Activated B cell treated with CpG ODN at 0.5 μM for 24 hours (primary cell): ENCODE results near the gene EFCC1. TPM values are rescaled to one million over a fixed set of nuclear protein-coding genes. Genes with fewer than 3 reads are reported as not detected.

Experiments
- ATAC-seq: fragments of 200-7000 bp; cut with Tn5 transposase; one replicate; pipeline ENCODE4 v1.10.0; 2021; ENCODE audit warnings: low read depth, mild to moderate bottlenecking, moderate library complexity
- CTCF ChIA-PET: fragments of 350-600 bp; sonication (Branson Sonifier 250); formaldehyde crosslinking; loops from one replicate; lab custom pipeline; 2021; ENCODE audit warnings: antibody characterized with exemption; lab: Charles Lee
- POLR2A ChIA-PET: fragments of 350-600 bp; sonication (Branson Sonifier 250); formaldehyde crosslinking; loops from one replicate; lab custom pipeline; 2021; ENCODE audit warnings: antibody characterized with exemption; lab: Charles Lee
- DNase-seq: peaks from one replicate; pipeline ENCODE4 v3.0.0; 2022
- H3K27ac Mint-ChIP-seq: one replicate; pipeline ENCODE4 v1.8.0; 2020; ENCODE audit warnings: mixed read lengths
- H3K27me3 Mint-ChIP-seq: one replicate; pipeline ENCODE4 v1.8.0; 2021; ENCODE audit warnings: mixed read lengths
- H3K36me3 Mint-ChIP-seq: one replicate; pipeline ENCODE4 v1.8.0; 2021; ENCODE audit warnings: low read depth, mixed read lengths
- H3K4me1 Mint-ChIP-seq: one replicate; pipeline ENCODE4 v1.8.0; 2021; ENCODE audit warnings: mixed read lengths
- H3K4me3 Mint-ChIP-seq: one replicate; pipeline ENCODE4 v1.8.0; 2020; ENCODE audit warnings: mild to moderate bottlenecking, mixed read lengths
- H3K9me3 Mint-ChIP-seq: one replicate; pipeline ENCODE4 v1.8.0; 2020; ENCODE audit warnings: mixed read lengths
- intact Hi-C: fragments of 100-400 bp; cut with micrococcal nuclease; formaldehyde crosslinking; loops from one replicate; pipeline ENCODE4 v1.15.1; 2024
- total RNA-seq: library from RNA; stranded (reverse); gene quantifications from 2 replicates; pipeline ENCODE4 v1.2.3, GENCODE V29; 2022
- TF ChIP-seq, protein P1 (sequence below): fragments of 200-600 bp; IDR thresholded peaks from one replicate; pipeline ENCODE4 v1.8.0; 2022; ENCODE audit warnings: antibody characterized with exemption, mild to moderate bottlenecking

Gene EFCC1
- total RNA-seq, 1 donor from 2014 or later = not detected

DNA sequence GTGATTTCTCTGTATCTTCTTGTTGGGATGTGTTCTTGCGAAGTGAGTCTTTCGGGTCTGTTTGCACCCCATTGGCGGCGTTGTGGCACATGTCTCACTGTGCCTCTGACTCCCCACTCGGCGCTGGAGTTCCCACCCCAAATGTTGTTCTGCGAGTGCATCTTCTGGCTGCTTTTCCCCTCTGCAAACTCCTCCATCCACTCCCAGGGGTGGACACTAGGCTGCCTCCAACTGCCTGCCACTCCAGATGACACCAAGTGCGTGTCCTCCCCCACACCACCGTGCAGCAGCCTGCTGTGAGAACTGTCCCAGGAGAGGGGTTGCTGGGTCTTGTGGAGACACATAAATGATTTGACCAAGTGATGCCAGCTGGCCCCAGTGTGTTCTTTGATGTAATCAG lies 17.6 kb downstream of the EFCC1 start:
- CTCF ChIA-PET = no interaction called here

DNA sequence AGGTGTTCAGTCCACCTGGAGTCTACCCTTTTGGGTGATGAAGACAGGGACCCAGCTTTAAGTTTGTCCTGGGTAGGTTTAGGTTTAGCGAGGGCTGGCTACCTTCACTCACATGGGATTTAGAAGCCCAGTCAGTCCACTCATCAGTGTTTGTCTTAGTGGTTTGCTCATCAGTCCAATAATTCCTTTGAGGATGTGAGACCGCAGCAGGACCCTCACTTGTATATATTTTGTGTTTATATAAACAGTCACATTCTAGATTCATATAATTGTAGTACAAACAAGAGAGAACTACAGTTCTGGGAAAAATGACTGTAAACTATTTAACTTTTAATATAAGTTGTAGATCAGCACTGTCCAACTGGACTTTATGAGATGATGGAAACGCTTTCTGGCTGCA lies 18.2 kb downstream of the EFCC1 start:
- TF ChIP-seq, protein P1, sequence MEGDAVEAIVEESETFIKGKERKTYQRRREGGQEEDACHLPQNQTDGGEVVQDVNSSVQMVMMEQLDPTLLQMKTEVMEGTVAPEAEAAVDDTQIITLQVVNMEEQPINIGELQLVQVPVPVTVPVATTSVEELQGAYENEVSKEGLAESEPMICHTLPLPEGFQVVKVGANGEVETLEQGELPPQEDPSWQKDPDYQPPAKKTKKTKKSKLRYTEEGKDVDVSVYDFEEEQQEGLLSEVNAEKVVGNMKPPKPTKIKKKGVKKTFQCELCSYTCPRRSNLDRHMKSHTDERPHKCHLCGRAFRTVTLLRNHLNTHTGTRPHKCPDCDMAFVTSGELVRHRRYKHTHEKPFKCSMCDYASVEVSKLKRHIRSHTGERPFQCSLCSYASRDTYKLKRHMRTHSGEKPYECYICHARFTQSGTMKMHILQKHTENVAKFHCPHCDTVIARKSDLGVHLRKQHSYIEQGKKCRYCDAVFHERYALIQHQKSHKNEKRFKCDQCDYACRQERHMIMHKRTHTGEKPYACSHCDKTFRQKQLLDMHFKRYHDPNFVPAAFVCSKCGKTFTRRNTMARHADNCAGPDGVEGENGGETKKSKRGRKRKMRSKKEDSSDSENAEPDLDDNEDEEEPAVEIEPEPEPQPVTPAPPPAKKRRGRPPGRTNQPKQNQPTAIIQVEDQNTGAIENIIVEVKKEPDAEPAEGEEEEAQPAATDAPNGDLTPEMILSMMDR = no peak
- no peak for DNase-seq
- ChIA-PET CTCF (no interaction called here), POLR2A (interaction anchor here (1.0 kb wide), 1 partner anchor 164 kb away, joined by 7 read pairs; the partner anchor contains the start of gene CNBP)
- Mint-ChIP-seq H3K9me3 (no peaks in the 10 kb centered on the region), H3K27ac (no peak overlapping the region), H3K4me1 (peaks cover 41% of the 10 kb centered on the region), H3K36me3 (no peaks in the 10 kb centered on the region), H3K4me3 (no peak overlapping the region), H3K27me3 (no peaks in the 10 kb centered on the region)
- intact Hi-C loops = no loop called here
- ATAC-seq = no peak

More for the DNA sequence above, 17.6 kb downstream of the EFCC1 start:
- Mint-ChIP-seq H3K27ac (no peak overlapping the region), H3K36me3 (no peaks in the 10 kb centered on the region), H3K4me1 (peaks cover 41% of the 10 kb centered on the region), H3K9me3 (no peaks in the 10 kb centered on the region), H3K27me3 (no peaks in the 10 kb centered on the region), H3K4me3 (no peak overlapping the region)
- TF ChIP-seq, protein P1 = no peak
- no peak for ATAC-seq
- DNase-seq = no peak
- POLR2A ChIA-PET = interaction anchor here (0.5 to 1.0 kb wide), 2 partner anchors 165 to 269 kb away, joined by 3 to 7 read pairs; partner anchors contain the start of gene CNBP
- intact Hi-C loops = no loop called here

DNA sequence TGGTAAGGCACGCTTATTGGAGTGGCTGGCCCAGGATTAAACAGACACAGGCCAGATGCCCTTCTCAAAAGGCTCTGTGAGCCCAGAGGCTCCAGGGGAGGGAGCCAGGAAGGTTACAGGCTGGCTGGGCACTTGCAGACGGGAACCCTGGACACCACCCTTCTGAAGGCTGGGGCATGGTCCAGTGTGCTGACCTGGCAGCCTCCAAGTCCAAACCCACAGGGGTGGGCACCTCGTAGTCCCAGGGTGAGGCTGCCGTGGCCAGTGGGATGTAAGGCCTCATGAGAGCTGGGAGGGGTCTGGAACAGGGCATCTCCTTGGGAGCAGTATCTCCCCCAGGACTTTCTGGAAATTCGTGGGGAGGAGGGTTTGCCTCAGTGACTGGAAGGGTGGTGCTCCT lies 19.6 kb downstream of the EFCC1 start:
- ATAC-seq = no peak
- intact Hi-C loops = no loop called here
- CTCF ChIA-PET = interaction anchor here (1.6 kb wide), 1 partner anchor 50 kb away, joined by 6 read pairs; no protein-coding TSS in a partner anchor
- no peak overlapping the region for H3K27ac Mint-ChIP-seq
- no peak for DNase-seq
- no peaks in the 10 kb centered on the region for H3K27me3 Mint-ChIP-seq
- no peaks in the 10 kb centered on the region for H3K36me3 Mint-ChIP-seq
- H3K4me3 Mint-ChIP-seq = no peak overlapping the region
- no peaks in the 10 kb centered on the region for H3K9me3 Mint-ChIP-seq
- TF ChIP-seq, protein P1 = no peak
- H3K4me1 Mint-ChIP-seq = peaks cover 31% of the 10 kb centered on the region
- POLR2A ChIA-PET = interaction anchor here (0.6 to 1.1 kb wide), 2 partner anchors 26 to 128 kb away, joined by 3 to 4 read pairs; partner anchors contain the start of gene CFAP92

DNA sequence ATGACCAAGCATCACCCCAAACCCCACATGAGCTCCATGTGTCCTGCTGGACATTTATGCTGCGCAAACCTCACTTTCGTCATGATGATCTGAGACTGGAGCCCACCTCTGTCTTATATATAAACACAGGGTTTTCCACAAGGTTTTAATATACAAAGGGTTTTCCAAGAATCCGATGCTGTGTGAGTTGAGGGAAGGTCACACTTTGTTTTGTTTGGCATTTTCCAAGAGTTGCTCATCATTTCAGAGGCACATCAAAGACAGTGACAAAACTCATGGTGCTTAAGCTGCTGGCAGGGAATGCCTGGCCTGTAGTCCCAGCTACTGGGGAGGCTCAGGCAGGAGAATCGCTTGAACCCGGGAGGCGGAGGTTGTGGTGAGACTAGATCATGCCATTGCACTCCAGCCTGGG lies 20.0 kb downstream of the EFCC1 start:
- DNase-seq = no peak
- POLR2A ChIA-PET = interaction anchor here (0.6 kb wide), 1 partner anchor 128 kb away, joined by 3 read pairs; no protein-coding TSS in a partner anchor
- ATAC-seq = no peak
- H3K27ac Mint-ChIP-seq = no peak overlapping the region
- CTCF ChIA-PET = interaction anchor here (1.6 kb wide), 1 partner anchor 51 kb away, joined by 6 read pairs; no protein-coding TSS in a partner anchor
- intact Hi-C loops = no loop called here
- H3K36me3 Mint-ChIP-seq = no peaks in the 10 kb centered on the region
- no peaks in the 10 kb centered on the region for H3K9me3 Mint-ChIP-seq
- H3K4me3 Mint-ChIP-seq = no peak overlapping the region
- peaks cover 29% of the 10 kb centered on the region for H3K4me1 Mint-ChIP-seq
- TF ChIP-seq, protein P1 = no peak
- H3K27me3 Mint-ChIP-seq = no peaks in the 10 kb centered on the region

DNA sequence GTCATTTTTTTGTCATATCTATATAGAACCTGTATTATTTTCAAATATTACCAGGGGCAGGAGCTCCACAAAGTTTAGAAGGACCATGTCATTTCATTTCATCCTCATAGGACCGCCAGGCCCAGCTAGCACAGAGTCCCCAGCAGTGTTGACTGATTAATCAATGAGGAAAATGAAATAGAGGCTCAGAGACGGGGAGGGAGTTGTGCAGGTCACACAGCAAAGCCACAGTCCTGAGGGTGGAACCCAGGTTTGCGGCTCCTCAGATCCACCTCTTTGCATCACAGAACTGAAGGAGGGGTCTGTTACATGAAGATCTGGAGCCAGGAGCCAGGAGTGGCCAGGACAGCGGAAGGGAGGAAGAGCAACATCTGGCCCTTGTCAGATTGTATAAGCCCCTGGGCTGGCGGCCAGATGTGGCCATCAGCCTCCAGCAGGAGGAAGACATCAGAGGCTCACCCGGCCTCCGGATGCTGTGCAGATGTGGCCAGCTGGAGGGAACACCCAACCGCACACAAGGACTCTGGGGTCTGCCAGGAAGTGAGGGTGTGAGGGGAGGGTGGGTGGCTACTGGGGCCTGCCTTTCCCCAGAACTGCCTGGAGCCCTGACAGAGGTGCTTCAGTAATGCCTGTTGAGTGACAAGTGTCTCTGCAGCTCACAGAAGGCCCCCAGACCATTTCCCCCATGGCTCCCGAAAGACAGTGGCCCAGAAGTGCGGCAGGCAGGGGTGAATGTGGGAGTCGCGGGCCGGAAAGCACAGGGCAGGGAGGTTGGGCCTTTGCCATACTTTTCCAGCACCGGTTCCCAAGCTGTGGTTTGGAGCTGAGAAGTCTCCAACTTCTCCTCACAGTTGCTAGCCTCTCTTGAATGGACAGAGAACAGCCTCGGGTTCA lies 21.3 kb downstream of the EFCC1 start:
- TF ChIP-seq, protein P1 = no peak
- ATAC-seq (no peak), DNase-seq (no peak)
- intact Hi-C loops = no loop called here
- Mint-ChIP-seq H3K4me1 (peaks cover 26% of the 10 kb centered on the region), H3K9me3 (no peaks in the 10 kb centered on the region), H3K27me3 (no peaks in the 10 kb centered on the region), H3K27ac (no peak overlapping the region), H3K4me3 (no peak overlapping the region), H3K36me3 (no peaks in the 10 kb centered on the region)
- ChIA-PET CTCF (interaction anchor here (0.9 to 1.6 kb wide), 2 partner anchors 52 kb away, joined by 4 to 6 read pairs; no protein-coding TSS in a partner anchor), POLR2A (no interaction called here)
